ENCODE measurements around the gene GHRH. TPM values are rescaled to one million over a fixed set of nuclear protein-coding genes. Genes with fewer than 3 reads are reported as not detected.

GHRH gene
- total RNA-seq, 1 experiment from 2014 or later = not detected

DNA sequence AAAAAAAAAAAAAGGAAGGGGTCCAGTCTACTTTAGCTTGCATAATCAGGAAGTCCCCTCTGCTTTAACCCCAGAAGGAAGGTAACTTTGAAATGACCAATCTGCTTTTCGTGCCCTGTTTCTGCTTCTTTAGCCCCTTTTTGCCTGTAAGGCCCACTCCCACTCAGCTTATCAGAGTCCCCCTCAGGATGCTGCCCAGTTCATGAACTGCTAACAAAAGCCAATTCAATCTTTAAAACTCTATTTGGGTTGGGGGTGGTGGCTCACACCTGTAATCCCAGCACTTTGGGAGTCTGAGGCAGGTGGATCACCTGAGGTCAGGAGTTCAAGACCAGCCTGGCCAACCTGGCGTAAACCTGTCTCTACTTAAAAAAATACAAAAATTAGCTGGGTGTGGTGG is 12.3 kb downstream of the GHRH start:
- no peak overlapping the region for H3K4me2 ChIP-seq (ENCODE audit: low read length)
- CTCF ChIA-PET = no interaction called here

DNA sequence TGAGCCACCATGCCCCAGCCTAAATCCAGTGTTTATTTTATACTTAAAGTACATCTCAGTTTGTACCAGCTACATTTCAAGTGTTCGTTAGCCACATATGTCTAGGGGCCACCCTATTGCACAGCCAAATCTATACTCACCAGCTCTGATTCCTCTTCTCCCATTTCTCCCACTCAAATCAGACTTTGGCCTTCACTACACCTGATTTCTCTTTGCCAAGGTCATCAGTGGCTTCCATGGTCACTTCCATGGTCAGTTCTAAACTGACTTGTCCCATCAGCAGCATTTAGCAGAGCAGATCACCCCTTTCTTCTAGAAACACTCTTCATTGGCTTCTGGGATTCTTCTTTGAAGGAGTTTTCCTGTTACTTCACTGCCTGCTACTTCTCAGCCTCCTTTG is 14.1 kb downstream of the GHRH start:
- ChIA-PET CTCF (no interaction called here), RAD21 (ENCODE audit: low non-redundant PET in 1 of 2, low total read pairs in 2 of 2, uncharacterized antibody in 2 of 2, unreplicated experiment in 2 of 2) (no interaction called here), POLR2A (no interaction called here)
- no peak for DNase-seq (ENCODE audit: low read depth, low spot score)
- peaks cover 1 to 3% of the 10 kb centered on the region in 2 experiments; a peak in 3 of 4 replicates for H3K36me3 ChIP-seq (ENCODE audit: control insufficient read depth in 1 of 2, insufficient read depth in 2 of 2, low read length in 2 of 2)
- no peaks in the 10 kb centered on the region for H3K9me3 ChIP-seq (ENCODE audit: control insufficient read depth in 1 of 2, insufficient read depth in 1 of 2, low read depth in 1 of 2, low read length in 2 of 2)
- H3K4me2 ChIP-seq (ENCODE audit: low read length) = no peak overlapping the region
- no peaks in the 10 kb centered on the region for H3K4me1 ChIP-seq (ENCODE audit: control insufficient read depth in 1 of 2, insufficient read depth in 2 of 2, low read length in 2 of 2)
- no peaks in the 10 kb centered on the region for H4K20me1 ChIP-seq (ENCODE audit: insufficient read depth)
- no peak overlapping the region for H3K4me3 ChIP-seq (replicated peaks in 1 of 2; ENCODE audit: low read depth in 1 of 2, low read length in 2 of 2)
- intact Hi-C loops (cut with micrococcal nuclease) = no loop called here
- no peak for ATAC-seq
- no peak overlapping the region for H2AFZ ChIP-seq (ENCODE audit: low read depth, low read length, poor library complexity, severe bottlenecking)
- H3K79me2 ChIP-seq (ENCODE audit: insufficient read depth, low read length) = no peaks in the 10 kb centered on the region
- no peak overlapping the region for H3K27ac ChIP-seq (ENCODE audit: low read depth, low read length)
- no peaks in the 10 kb centered on the region for H3K9me2 ChIP-seq (ENCODE audit: insufficient read depth)
- no TSS peak for BruUV-seq (replicated peaks)
- H3K9ac ChIP-seq (ENCODE audit: low read length) = no peak overlapping the region
- no peaks in the 10 kb centered on the region for H3K27me3 ChIP-seq (ENCODE audit: insufficient read depth, low read length)
- no peak for TF ChIP-seq CEBPB (IDR thresholded peaks at IDR 0.05; ENCODE audit: low read depth)
- no peak for TF ChIP-seq SRF (IDR thresholded peaks at IDR 0.05; ENCODE audit: low read depth)
- TF ChIP-seq EZH2phosphoT487 (IDR thresholded peaks at IDR 0.05; ENCODE audit: borderline replicate concordance) = no peak
- TF ChIP-seq, protein P1, sequence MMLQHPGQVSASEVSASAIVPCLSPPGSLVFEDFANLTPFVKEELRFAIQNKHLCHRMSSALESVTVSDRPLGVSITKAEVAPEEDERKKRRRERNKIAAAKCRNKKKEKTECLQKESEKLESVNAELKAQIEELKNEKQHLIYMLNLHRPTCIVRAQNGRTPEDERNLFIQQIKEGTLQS (IDR thresholded peaks at IDR 0.05) = no peak
- no peak for TF ChIP-seq CBX3 (IDR thresholded peaks at IDR 0.05; ENCODE audit: low read depth)
- TF ChIP-seq, protein P2, sequence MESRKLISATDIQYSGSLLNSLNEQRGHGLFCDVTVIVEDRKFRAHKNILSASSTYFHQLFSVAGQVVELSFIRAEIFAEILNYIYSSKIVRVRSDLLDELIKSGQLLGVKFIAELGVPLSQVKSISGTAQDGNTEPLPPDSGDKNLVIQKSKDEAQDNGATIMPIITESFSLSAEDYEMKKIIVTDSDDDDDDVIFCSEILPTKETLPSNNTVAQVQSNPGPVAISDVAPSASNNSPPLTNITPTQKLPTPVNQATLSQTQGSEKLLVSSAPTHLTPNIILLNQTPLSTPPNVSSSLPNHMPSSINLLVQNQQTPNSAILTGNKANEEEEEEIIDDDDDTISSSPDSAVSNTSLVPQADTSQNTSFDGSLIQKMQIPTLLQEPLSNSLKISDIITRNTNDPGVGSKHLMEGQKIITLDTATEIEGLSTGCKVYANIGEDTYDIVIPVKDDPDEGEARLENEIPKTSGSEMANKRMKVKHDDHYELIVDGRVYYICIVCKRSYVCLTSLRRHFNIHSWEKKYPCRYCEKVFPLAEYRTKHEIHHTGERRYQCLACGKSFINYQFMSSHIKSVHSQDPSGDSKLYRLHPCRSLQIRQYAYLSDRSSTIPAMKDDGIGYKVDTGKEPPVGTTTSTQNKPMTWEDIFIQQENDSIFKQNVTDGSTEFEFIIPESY (IDR thresholded peaks at IDR 0.05; ENCODE audit: extremely low read depth, insufficient replicate concordance, low read length) = no peak
- TF ChIP-seq EZH2 (IDR thresholded peaks at IDR 0.05) = no peak
- TF ChIP-seq ELF1 (IDR thresholded peaks at IDR 0.05; ENCODE audit: borderline replicate concordance, low read depth) = no peak
- TF ChIP-seq SIN3A (IDR thresholded peaks at IDR 0.05; ENCODE audit: low read depth) = no peak

More for the DNA sequence above, 12.3 kb downstream of the GHRH start:
- ATAC-seq = no peak
- TF ChIP-seq ZFX (IDR thresholded peaks at IDR 0.05) = no peak
- TF ChIP-seq TCF7L2 (IDR thresholded peaks at IDR 0.05; ENCODE audit: borderline replicate concordance, extremely low read depth, insufficient read depth, insufficient read length) = no peak
- TF ChIP-seq FOSL1 (IDR thresholded peaks at IDR 0.05; ENCODE audit: low read depth) = no peak
- TF ChIP-seq ZNF274 (IDR thresholded peaks at IDR 0.05; ENCODE audit: low read depth, low read length) = no peak
- TF ChIP-seq SP1 (IDR thresholded peaks at IDR 0.05; ENCODE audit: low read depth) = no peak
- TF ChIP-seq JUND (IDR thresholded peaks at IDR 0.05) = no peak
- TF ChIP-seq, protein P3, sequence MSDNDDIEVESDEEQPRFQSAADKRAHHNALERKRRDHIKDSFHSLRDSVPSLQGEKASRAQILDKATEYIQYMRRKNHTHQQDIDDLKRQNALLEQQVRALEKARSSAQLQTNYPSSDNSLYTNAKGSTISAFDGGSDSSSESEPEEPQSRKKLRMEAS (IDR thresholded peaks at IDR 0.05) = no peak
- TF ChIP-seq, protein P2 (IDR thresholded peaks at IDR 0.05; ENCODE audit: extremely low read depth, insufficient replicate concordance, low read length) = no peak
- Histone ChIP-seq H3K9ac (ENCODE audit: low read length) (no peak overlapping the region), H3K27me3 (ENCODE audit: insufficient read depth, low read length) (no peaks in the 10 kb centered on the region), H3K9me3 (ENCODE audit: control insufficient read depth in 1 of 2, insufficient read depth in 1 of 2, low read depth in 1 of 2, low read length in 2 of 2) (no peaks in the 10 kb centered on the region), H2AFZ (ENCODE audit: low read depth, low read length, poor library complexity, severe bottlenecking) (no peak overlapping the region), H3K79me2 (ENCODE audit: insufficient read depth, low read length) (no peaks in the 10 kb centered on the region), H3K27ac (ENCODE audit: low read depth, low read length) (no peak overlapping the region), H3K4me3 (replicated peaks in 1 of 2; ENCODE audit: low read depth in 1 of 2, low read length in 2 of 2) (no peak overlapping the region), H3K36me3 (ENCODE audit: control insufficient read depth in 1 of 2, insufficient read depth in 2 of 2, low read length in 2 of 2) (no peaks in the 10 kb centered on the region), H4K20me1 (ENCODE audit: insufficient read depth) (no peaks in the 10 kb centered on the region), H3K4me1 (ENCODE audit: control insufficient read depth in 1 of 2, insufficient read depth in 2 of 2, low read length in 2 of 2) (no peaks in the 10 kb centered on the region), H3K9me2 (ENCODE audit: insufficient read depth) (no peaks in the 10 kb centered on the region)
- POLR2A ChIA-PET = no interaction called here
- intact Hi-C loops (cut with micrococcal nuclease) = no loop called here
- no peak for DNase-seq (ENCODE audit: low read depth, low spot score)
- RAD21 ChIA-PET (ENCODE audit: low non-redundant PET in 1 of 2, low total read pairs in 2 of 2, uncharacterized antibody in 2 of 2, unreplicated experiment in 2 of 2) = no interaction called here
- no TSS peak for BruUV-seq (replicated peaks)

Data from HCT116 (cell line).